Loucy (cell line): ENCODE measurements around the gene TOMM20.
A peak's percentile ranks its signal among the peaks of the same experiment; 100 is the strongest.

ENCODE experiments used
- H2AFZ ChIP-seq: fragments of 200-600 bp; sonication (generic); 2 replicates; pipeline ENCODE4 v1.6.0; 2016; ENCODE audit warnings: antibody characterized with exemption, mild to moderate bottlenecking, low read length, moderate library complexity
- H3F3A ChIP-seq: fragments of 200-600 bp; 2 replicates; pipeline ENCODE4 v1.6.0; 2016; ENCODE audit warnings: antibody characterized with exemption, low read depth, mild to moderate bottlenecking
- H3K27me3 ChIP-seq: fragments of 200-600 bp; sonication (generic); 2 replicates; pipeline ENCODE4 v1.6.1; 2014; ENCODE audit warnings: low read length, mild to moderate bottlenecking; ENCODE audit not compliant: insufficient read depth, poor library complexity, severe bottlenecking
- H3K36me3 ChIP-seq: fragments of 200-600 bp; sonication (generic); 2 replicates; pipeline ENCODE4 v1.6.1; 2016; ENCODE audit warnings: low read length; ENCODE audit not compliant: insufficient read depth
- H3K4me1 ChIP-seq: fragments of 200-600 bp; sonication (generic); 2 replicates; pipeline ENCODE4 v1.5.1; 2014; ENCODE audit warnings: low read length, mild to moderate bottlenecking; ENCODE audit not compliant: insufficient read depth, poor library complexity, severe bottlenecking
- H3K4me2 ChIP-seq: fragments of 200-600 bp; sonication (generic); 2 replicates; pipeline ENCODE4 v1.6.0; 2014; ENCODE audit warnings: antibody characterized with exemption, low read length, low read depth, mild to moderate bottlenecking; ENCODE audit not compliant: poor library complexity, severe bottlenecking
- H3K4me3 ChIP-seq: fragments of 200-600 bp; sonication (generic); 2 replicates; pipeline ENCODE4 v1.5.1; 2014; ENCODE audit warnings: low read length, mild to moderate bottlenecking, mixed read lengths; ENCODE audit not compliant: poor library complexity, severe bottlenecking
- H3K79me2 ChIP-seq: fragments of 200-600 bp; sonication (generic); 2 replicates; pipeline ENCODE4 v1.6.1; 2014; ENCODE audit warnings: low read length; ENCODE audit not compliant: insufficient read depth
- H3K9ac ChIP-seq: fragments of 200-600 bp; sonication (generic); 2 replicates; pipeline ENCODE4 v1.6.0; 2014; ENCODE audit warnings: mild to moderate bottlenecking, low read depth, low read length, moderate library complexity; ENCODE audit not compliant: poor library complexity, severe bottlenecking
- H3K9me2 ChIP-seq: fragments of 200-600 bp; sonication (generic); replicated peaks from 2 replicates; pipeline ENCODE4 v1.6.1; 2016; ENCODE audit warnings: low read depth, low read length, mixed read lengths
- H3K9me3 ChIP-seq: fragments of 200-600 bp; sonication (generic); 2 replicates; pipeline ENCODE4 v1.6.1; 2014; ENCODE audit warnings: mild to moderate bottlenecking, antibody characterized with exemption, low read length, low read depth; ENCODE audit not compliant: insufficient read depth
- H4K20me1 ChIP-seq: fragments of 200-600 bp; sonication (generic); 2 replicates; pipeline ENCODE4 v1.6.0; 2014; ENCODE audit warnings: antibody characterized with exemption, low read length, mild to moderate bottlenecking; ENCODE audit not compliant: insufficient read depth, poor library complexity, severe bottlenecking
- EZH2phosphoT487 ChIP-seq: fragments of 200-600 bp; IDR thresholded peaks from 2 replicates; pipeline ENCODE4 v1.6.1; 2018; ENCODE audit warnings: antibody characterized with exemption, mild to moderate bottlenecking, moderate library complexity, borderline replicate concordance
- TF ChIP-seq, protein P1 (sequence below): fragments of 200-600 bp; sonication (generic); conservative IDR thresholded peaks from 2 replicates; pipeline ENCODE4 v1.5.1; 2014; ENCODE audit warnings: mild to moderate bottlenecking, antibody characterized with exemption, low read length

TOMM20 gene

DNA sequence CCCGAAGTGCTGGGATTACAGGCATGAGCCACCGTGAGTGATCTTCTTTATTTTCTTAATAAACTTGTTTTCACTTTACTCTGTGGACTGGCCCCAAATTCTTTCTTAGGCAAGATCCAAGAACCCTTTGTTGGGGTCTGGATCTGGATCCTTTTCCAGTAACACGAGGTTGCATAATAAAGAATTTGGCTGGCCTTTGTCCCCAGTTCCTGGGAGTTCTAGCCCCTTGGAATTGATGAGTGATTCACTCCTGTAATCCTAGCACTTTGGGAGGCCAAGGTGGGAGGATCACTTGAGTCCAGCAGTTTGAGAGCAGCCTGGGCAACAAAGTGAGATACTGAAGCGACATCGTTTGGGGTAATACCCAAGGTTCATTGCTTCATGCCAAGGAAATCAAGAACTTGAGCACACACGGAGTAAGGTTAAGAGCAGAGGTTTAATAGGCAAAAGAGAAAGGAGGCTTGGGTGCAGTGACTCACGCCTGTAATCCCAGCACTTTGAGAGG is 2.2 kb upstream of the TOMM20 start:
- no peak overlapping the region for H3K4me3 ChIP-seq
- H3K9me3 ChIP-seq, result no peaks in the 10 kb centered on the region
- H3K36me3 ChIP-seq, result peaks cover 40% of the 10 kb centered on the region; the same call in 1 of the 2 replicates
- H3K4me2 ChIP-seq, result no peak overlapping the region
- H3F3A ChIP-seq, result no peaks in the 10 kb centered on the region
- H3K9me2 ChIP-seq, result no peaks in the 10 kb centered on the region
- no peak overlapping the region for H3K9ac ChIP-seq
- no peak overlapping the region for H2AFZ ChIP-seq
- H3K27me3 ChIP-seq, result no peaks in the 10 kb centered on the region
- H4K20me1 ChIP-seq, result peaks cover 24% of the 10 kb centered on the region
- no peak for TF ChIP-seq EZH2phosphoT487
- TF ChIP-seq, protein P1, sequence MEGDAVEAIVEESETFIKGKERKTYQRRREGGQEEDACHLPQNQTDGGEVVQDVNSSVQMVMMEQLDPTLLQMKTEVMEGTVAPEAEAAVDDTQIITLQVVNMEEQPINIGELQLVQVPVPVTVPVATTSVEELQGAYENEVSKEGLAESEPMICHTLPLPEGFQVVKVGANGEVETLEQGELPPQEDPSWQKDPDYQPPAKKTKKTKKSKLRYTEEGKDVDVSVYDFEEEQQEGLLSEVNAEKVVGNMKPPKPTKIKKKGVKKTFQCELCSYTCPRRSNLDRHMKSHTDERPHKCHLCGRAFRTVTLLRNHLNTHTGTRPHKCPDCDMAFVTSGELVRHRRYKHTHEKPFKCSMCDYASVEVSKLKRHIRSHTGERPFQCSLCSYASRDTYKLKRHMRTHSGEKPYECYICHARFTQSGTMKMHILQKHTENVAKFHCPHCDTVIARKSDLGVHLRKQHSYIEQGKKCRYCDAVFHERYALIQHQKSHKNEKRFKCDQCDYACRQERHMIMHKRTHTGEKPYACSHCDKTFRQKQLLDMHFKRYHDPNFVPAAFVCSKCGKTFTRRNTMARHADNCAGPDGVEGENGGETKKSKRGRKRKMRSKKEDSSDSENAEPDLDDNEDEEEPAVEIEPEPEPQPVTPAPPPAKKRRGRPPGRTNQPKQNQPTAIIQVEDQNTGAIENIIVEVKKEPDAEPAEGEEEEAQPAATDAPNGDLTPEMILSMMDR, result no peak
- H3K79me2 ChIP-seq, result peaks cover 29% of the 10 kb centered on the region
- peaks cover 14% of the 10 kb centered on the region for H3K4me1 ChIP-seq

DNA sequence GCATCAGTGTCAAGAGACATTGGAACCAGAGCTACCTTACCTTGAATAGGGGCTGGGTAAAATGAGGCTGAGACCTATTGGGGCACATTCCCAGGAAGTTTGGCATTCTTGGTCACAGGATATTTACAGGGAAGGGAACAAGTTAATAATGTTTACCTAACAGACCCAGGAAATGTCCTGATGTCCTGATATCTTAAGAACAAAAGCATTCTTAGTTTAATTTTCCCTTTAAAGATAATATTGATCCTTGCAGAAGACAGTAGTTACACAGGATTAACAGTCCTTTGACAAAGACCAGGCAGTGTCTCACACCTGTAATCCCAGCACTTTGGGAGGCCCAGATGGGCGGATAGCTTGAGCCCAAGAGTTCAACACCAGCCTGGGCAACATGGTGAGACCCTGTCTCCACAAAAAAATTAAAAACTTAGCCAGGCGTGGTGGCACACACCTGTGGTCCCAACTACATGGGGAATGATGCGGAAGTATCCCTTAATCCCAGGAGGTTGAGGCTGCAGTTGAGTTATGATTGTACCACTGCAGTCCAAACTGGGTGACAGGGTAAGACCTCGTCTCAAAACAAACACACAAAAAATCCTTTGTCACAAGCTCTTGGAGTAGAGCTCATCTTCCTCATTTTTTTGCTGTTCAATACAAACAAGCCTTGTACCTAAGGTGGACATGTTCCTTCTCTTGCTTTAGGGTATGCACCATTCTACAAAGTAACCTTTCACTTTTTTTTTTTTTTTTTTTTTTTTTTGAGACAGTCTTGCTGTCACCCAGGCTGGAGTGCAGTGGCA is 1.3 kb upstream of the TOMM20 start:
- H3K4me3 ChIP-seq, result no peak overlapping the region
- H3K4me2 ChIP-seq, result no peak overlapping the region
- TF ChIP-seq EZH2phosphoT487, result no peak
- TF ChIP-seq, protein P1, result no peak
- H3K27me3 ChIP-seq, result no peaks in the 10 kb centered on the region
- H3K4me1 ChIP-seq, result peaks cover 15% of the 10 kb centered on the region
- no peaks in the 10 kb centered on the region for H3K9me2 ChIP-seq
- peaks cover 32% of the 10 kb centered on the region; the same call in 1 of the 2 replicates for H3K36me3 ChIP-seq
- H3K9me3 ChIP-seq, result no peaks in the 10 kb centered on the region
- no peak overlapping the region for H3K9ac ChIP-seq
- H3K79me2 ChIP-seq, result peaks cover 37% of the 10 kb centered on the region
- H3F3A ChIP-seq, result no peaks in the 10 kb centered on the region
- peaks cover 33% of the 10 kb centered on the region for H4K20me1 ChIP-seq
- H2AFZ ChIP-seq, result no peak overlapping the region

DNA sequence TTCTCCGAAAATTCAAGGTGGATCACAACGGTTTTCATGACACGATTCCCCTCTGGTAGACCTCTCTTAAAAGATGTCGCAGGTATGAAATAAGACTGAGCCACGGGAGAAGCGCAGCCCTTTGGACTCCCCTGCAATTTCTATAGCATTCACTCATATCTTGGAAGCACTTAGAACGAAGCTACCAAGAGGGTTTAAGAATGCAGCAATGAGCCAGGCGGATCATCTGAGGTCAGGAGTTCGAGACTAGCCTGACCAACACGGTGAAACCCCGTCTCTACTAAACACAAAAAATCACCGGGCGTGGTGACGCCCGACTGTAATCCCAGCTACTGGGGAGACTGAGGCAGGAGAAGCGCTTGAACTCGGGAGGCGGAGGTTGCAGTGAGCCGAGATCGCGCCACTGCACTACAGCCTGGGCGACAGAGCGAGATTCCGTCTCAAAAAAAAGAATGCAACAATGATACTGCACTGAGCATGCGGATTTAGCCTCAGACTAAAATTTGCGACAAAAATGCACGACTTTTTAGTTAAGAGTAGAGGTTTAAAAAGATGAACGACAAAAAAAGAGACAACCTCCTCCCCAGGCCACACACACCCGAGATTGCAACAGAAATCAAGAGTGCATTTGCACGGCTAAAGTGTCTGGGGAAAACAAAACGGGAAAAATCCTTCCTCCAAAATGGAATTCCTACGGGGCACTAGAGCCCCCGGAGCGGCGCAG is 743 bp downstream of the TOMM20 start:
- H2AFZ ChIP-seq, result peak overlapping the region; percentile 76

More for the DNA sequence above, 743 bp downstream of the TOMM20 start:
- peaks cover 53% of the 10 kb centered on the region for H4K20me1 ChIP-seq
- peaks cover 33% of the 10 kb centered on the region for H3K4me1 ChIP-seq
- TF ChIP-seq EZH2phosphoT487, result no peak
- TF ChIP-seq, protein P1, result no peak
- peak overlapping the region; percentile 96 for H3K9ac ChIP-seq
- H3K9me3 ChIP-seq, result no peaks in the 10 kb centered on the region
- peak overlapping the region; percentile 97 for H3K4me2 ChIP-seq
- peaks cover 21% of the 10 kb centered on the region for H3K36me3 ChIP-seq
- H3K79me2 ChIP-seq, result peaks cover 58% of the 10 kb centered on the region
- H3K9me2 ChIP-seq, result no peaks in the 10 kb centered on the region
- no peaks in the 10 kb centered on the region for H3K27me3 ChIP-seq
- H3K4me3 ChIP-seq, result peak overlapping the region; percentile 97
- H3F3A ChIP-seq, result no peaks in the 10 kb centered on the region; the same call in 1 of the 2 replicates
